Natural killer cell (primary cell): Measurements from ENCODE around the gene CEP89. TPM values are rescaled to one million over a fixed set of nuclear protein-coding genes. Genes with fewer than 3 reads are reported as not detected.

Experiments
- ATAC-seq, 3 donors: fragments of 150-1000 bp in 2 of 3; fragments of 200-7000 bp in 1 of 3; cut with Tn5 transposase; 1 replicate in 1 of 3; 2 replicates in 2 of 3; pipeline ENCODE4 v1.10.0; 2021; ENCODE audit warnings: mild to moderate bottlenecking in 2 of 3, moderate library complexity in 2 of 3
- DNase-seq, 2 donors: peaks; one replicate each; pipeline versions ENCODE4 v3.0.0 to v3.0.0-alpha.2; 2013 to 2021; ENCODE audit warnings: mixed read lengths in 1 of 2
- H3K27ac ChIP-seq: one replicate; pipeline ENCODE4 v1.5.1; 2013; ENCODE audit warnings: mild to moderate bottlenecking, low read length
- H3K27me3 ChIP-seq: one replicate; pipeline ENCODE4 v1.6.1; 2013; ENCODE audit warnings: low read length; ENCODE audit not compliant: control insufficient read depth, insufficient read depth
- H3K36me3 ChIP-seq: one replicate; pipeline ENCODE4 v1.6.1; 2013; ENCODE audit warnings: low read length; ENCODE audit not compliant: control insufficient read depth, insufficient read depth
- H3K4me1 ChIP-seq: one replicate; pipeline ENCODE4 v1.6.1; 2013; ENCODE audit warnings: low read length; ENCODE audit not compliant: control insufficient read depth, insufficient read depth
- H3K4me3 ChIP-seq: one replicate; pipeline ENCODE4 v1.5.1; 2013; ENCODE audit warnings: low read length
- H3K9me3 ChIP-seq: one replicate; pipeline ENCODE4 v1.6.1; 2013; ENCODE audit warnings: low read length; ENCODE audit not compliant: control insufficient read depth, insufficient read depth
- H3K27ac Mint-ChIP-seq, 2 donors: one replicate each; pipeline ENCODE4 v1.8.0; 2022; ENCODE audit warnings: mild to moderate bottlenecking in 2 of 2, mixed read lengths in 2 of 2, moderate library complexity in 1 of 2
- H3K27me3 Mint-ChIP-seq, 2 donors: one replicate each; pipeline ENCODE4 v1.8.0; 2022; ENCODE audit warnings: low read depth in 2 of 2, mixed read lengths in 2 of 2
- H3K36me3 Mint-ChIP-seq: one replicate; pipeline ENCODE4 v1.8.0; 2022; ENCODE audit warnings: mixed read lengths
- H3K4me1 Mint-ChIP-seq, 2 donors: one replicate each; pipeline ENCODE4 v1.8.0; 2022; ENCODE audit warnings: mixed read lengths in 2 of 2
- H3K4me3 Mint-ChIP-seq: one replicate; pipeline ENCODE4 v1.8.0; 2022; ENCODE audit warnings: mild to moderate bottlenecking, moderate library complexity, mixed read lengths
- H3K9me3 Mint-ChIP-seq, 2 donors: one replicate each; pipeline ENCODE4 v1.8.0; 2022; ENCODE audit warnings: mixed read lengths in 2 of 2
- WGBS: methylation state at CpG from one replicate; pipeline ENCODE4 v1.1.7; 2013; ENCODE audit warnings: missing lambda C conversion rate; ENCODE audit not compliant: insufficient coverage; 5-methylcytosine and 5-hydroxymethylcytosine counted together
- intact Hi-C: fragments of 100-400 bp; cut with micrococcal nuclease; formaldehyde crosslinking; loops from one replicate; pipeline ENCODE4 v1.14.2; 2022
- total RNA-seq, 4 donors: library from RNA; stranded (reverse); fragments of 120-200 nt in 1 of 4; gene quantifications; one replicate each; pipeline versions ENCODE4 v1.2.3 to v1.2.4, GENCODE V29; 2013 to 2022
- TF ChIP-seq, protein P1 (sequence below): fragments of 200-600 bp; IDR thresholded peaks from one replicate; pipeline ENCODE4 v1.8.0; 2022; ENCODE audit warnings: antibody characterized with exemption

Gene CEP89
- total RNA-seq, 3 donors from 2014 or later (not counting 1 experiment from before 2014, with no cell fraction given): 7.6 to 12.0 (median 10.3) TPM

DNA sequence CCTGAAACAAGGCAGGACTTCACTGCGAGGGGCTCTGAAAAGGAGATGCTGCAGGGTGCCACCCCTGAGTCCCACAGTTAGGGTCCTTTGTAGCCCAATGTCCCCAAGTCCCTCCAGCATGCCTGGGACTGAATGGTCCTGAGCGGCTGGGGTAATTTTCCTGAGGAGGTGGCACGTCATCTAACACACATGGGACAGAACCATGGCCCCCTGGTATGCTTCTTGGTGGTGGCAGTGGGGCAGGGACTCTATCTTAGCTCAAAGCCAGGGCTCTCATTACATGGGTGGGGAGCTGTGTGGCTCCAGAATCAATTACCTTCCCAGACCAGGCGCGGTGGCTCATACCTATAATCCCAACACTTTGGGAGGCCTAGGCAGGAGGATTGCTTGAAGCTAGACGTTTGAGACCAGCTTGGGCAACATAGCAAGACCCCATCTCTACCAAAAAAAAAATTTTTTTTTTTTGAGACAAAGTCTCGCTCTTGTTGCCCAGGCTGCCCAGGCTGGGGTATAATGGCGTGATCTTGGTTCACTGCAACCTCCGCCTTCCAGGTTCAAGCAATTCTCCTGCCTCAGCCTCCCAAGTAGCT is 94.3 kb downstream of the CEP89 start:
- Mint-ChIP-seq H3K27ac (no peak overlapping the region), H3K9me3 (no peaks in the 10 kb centered on the region)

DNA sequence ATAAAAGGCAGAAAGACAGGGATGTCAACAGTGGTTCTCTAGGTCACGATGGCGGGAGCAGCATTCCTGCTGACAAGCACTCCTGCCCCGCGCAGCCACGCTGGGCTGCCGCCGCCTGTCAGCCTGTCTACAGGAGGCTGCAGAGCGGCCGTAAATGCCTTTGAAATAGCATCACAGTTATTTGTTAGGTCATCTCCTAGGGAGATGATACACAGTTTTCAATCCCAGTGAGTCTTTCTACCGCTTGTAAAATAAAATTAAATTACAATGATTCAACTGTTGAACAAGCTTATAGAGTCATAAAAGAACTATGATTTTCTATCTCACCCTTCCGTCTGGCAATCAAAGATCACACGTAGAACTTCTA is 94.9 kb downstream of the CEP89 start:
- 95% methylated on average over 11 of the region's 12 CpGs for WGBS
- Mint-ChIP-seq H3K27ac (no peak overlapping the region), H3K27me3 (no peaks in the 10 kb centered on the region), H3K4me1 (peaks cover 0 to 4% of the 10 kb centered on the region in 2 donors), H3K9me3 (no peaks in the 10 kb centered on the region), H3K4me3 (no peak overlapping the region), H3K36me3 (no peaks in the 10 kb centered on the region)
- intact Hi-C loops: no loop called here
- DNase-seq (no peak), ATAC-seq (no peak)
- Histone ChIP-seq H3K4me3 (no peak overlapping the region), H3K27me3 (no peaks in the 10 kb centered on the region), H3K27ac (no peak overlapping the region), H3K4me1 (no peaks in the 10 kb centered on the region), H3K36me3 (peaks cover 3% of the 10 kb centered on the region), H3K9me3 (no peaks in the 10 kb centered on the region)
- TF ChIP-seq, protein P1, sequence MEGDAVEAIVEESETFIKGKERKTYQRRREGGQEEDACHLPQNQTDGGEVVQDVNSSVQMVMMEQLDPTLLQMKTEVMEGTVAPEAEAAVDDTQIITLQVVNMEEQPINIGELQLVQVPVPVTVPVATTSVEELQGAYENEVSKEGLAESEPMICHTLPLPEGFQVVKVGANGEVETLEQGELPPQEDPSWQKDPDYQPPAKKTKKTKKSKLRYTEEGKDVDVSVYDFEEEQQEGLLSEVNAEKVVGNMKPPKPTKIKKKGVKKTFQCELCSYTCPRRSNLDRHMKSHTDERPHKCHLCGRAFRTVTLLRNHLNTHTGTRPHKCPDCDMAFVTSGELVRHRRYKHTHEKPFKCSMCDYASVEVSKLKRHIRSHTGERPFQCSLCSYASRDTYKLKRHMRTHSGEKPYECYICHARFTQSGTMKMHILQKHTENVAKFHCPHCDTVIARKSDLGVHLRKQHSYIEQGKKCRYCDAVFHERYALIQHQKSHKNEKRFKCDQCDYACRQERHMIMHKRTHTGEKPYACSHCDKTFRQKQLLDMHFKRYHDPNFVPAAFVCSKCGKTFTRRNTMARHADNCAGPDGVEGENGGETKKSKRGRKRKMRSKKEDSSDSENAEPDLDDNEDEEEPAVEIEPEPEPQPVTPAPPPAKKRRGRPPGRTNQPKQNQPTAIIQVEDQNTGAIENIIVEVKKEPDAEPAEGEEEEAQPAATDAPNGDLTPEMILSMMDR: no peak

More for the DNA sequence above, 94.3 kb downstream of the CEP89 start:
- 93% methylated on average over 8 of the region's 9 CpGs for WGBS
- DNase-seq (no peak), ATAC-seq (no peak)
- Histone ChIP-seq H3K4me3 (no peak overlapping the region), H3K27ac (no peak overlapping the region), H3K9me3 (no peaks in the 10 kb centered on the region), H3K36me3 (peaks cover 3% of the 10 kb centered on the region), H3K27me3 (no peaks in the 10 kb centered on the region), H3K4me1 (no peaks in the 10 kb centered on the region)
- Mint-ChIP-seq H3K4me3 (no peak overlapping the region), H3K36me3 (no peaks in the 10 kb centered on the region), H3K27me3 (no peaks in the 10 kb centered on the region), H3K4me1 (peaks cover 0 to 4% of the 10 kb centered on the region in 2 donors)
- TF ChIP-seq, protein P1: no peak
- intact Hi-C loops: no loop called here

DNA sequence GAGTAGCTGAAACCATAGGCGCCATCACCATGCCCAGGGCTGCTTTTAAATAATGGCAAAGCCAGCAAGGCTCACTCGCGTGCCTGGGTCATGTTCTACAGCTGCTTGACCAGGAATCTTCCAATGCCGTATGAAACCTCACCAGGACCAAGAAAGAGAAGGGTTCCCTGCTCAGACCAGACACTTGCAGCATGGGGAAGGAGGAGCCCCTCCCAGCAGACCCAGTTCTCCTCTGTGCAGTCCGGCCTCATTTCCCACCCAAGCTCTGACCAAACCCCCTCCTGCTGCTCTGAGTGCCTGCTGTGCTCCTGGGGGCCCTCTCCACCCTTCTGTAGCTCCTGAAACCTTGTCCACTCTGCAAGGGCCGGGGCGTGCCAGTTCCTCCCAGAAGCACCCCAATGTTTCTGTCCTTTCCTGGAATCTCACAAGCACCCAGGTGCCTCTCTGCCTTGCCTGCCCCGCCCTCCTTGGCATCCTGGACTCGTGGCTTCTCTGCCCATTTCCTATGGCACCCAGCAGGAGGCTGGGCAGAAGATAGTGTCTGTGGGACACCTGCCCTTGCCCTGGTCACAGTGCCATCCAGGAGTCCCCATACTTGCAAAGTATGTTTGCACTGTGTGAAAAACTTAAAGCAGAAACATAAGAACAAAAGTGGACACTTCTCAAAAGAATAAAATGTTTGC is 95.4 kb downstream of the CEP89 start:
- H3K4me3 Mint-ChIP-seq: no peak overlapping the region
- H3K36me3 Mint-ChIP-seq: no peaks in the 10 kb centered on the region
- no peak overlapping the region for H3K4me3 ChIP-seq
- peaks cover 0 to 4% of the 10 kb centered on the region in 2 donors for H3K4me1 Mint-ChIP-seq
- WGBS: 88% methylated on average over 9 of the region's 9 CpGs
- H3K27ac ChIP-seq: no peak overlapping the region
- no peaks in the 10 kb centered on the region for H3K27me3 Mint-ChIP-seq
- ATAC-seq (no peak), DNase-seq (no peak)
- H3K27me3 ChIP-seq: no peaks in the 10 kb centered on the region
- TF ChIP-seq, protein P1: no peak
- intact Hi-C loops: no loop called here
- H3K9me3 ChIP-seq: no peaks in the 10 kb centered on the region
- no peaks in the 10 kb centered on the region for H3K9me3 Mint-ChIP-seq
- H3K27ac Mint-ChIP-seq: no peak overlapping the region
- peaks cover 3% of the 10 kb centered on the region for H3K36me3 ChIP-seq
- no peaks in the 10 kb centered on the region for H3K4me1 ChIP-seq
